NCI-H1694 treated with DMSO at 0.1 percent for 48 hours (cell line): ENCODE results near the gene MAGEA4.

Source experiments
- DNase-seq: peaks from one replicate; lab custom pipeline; 2025; lab: John Stamatoyannopoulos, UW

The MAGEA4 gene

GRCh38 chrX:151923648-151924047, 11.0 kb downstream of the MAGEA4 start:
- no peak for DNase-seq

GRCh38 chrX:151929126-151929525, 16.4 kb downstream of the MAGEA4 start:
- no peak for DNase-seq

- no peak for DNase-seq
These were observed 22.7 kb downstream of the MAGEA4 start for GRCh38 chrX:151935358-151935757.

- DNase-seq, result no peak
These were observed 25.5 kb downstream of the MAGEA4 start for GRCh38 chrX:151938172-151938571.

GRCh38 chrX:151954730-151955129, 42.0 kb downstream of the MAGEA4 start:
- DNase-seq, result no peak

GRCh38 chrX:151958101-151958500, 45.4 kb downstream of the MAGEA4 start:
- DNase-seq, result no peak

- no peak for DNase-seq
These were observed 49.3 kb downstream of the MAGEA4 start for GRCh38 chrX:151962034-151962433.

GRCh38 chrX:151966236-151966635, 53.5 kb downstream of the MAGEA4 start:
- no peak for DNase-seq

GRCh38 chrX:151970027-151970426, 57.3 kb downstream of the MAGEA4 start:
- DNase-seq, result no peak

GRCh38 chrX:151970661-151971060, 58.0 kb downstream of the MAGEA4 start:
- no peak for DNase-seq

GRCh38 chrX:151973060-151973661, 60.5 kb downstream of the MAGEA4 start:
- no peak for DNase-seq

- DNase-seq, result no peak
These were observed 61.2 kb downstream of the MAGEA4 start for GRCh38 chrX:151973851-151974335.
